ENCODE measurements around the gene CNIH2.
"Not testable (repeated sequence)": the region's sequence is repeated elsewhere in the genome, so short reads cannot be mapped to it uniquely, and the experiment has no call there.

The CNIH2 gene

DNA sequence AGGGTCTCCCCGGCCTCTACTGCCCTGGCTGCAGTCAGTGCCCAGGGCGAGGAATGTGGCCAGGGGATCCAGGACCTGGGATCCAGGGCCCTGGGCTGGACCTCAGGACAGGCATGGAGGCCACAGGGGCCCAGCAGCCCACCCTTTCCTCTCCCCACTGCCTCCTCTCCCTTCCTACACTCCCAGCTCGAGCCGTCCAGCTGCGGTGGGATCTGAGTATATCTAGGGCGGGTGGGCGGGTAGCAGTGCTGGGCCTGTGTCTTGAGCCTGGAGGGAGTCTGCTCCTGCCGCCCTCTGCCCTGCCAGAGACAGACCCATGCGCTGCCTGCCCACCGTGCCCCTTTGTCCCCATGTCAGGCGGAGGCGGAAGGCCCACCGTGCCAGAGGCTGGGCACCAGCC is 1.4 kb upstream of the CNIH2 start:
- not testable (repeated sequence) for DNase-seq

DNA sequence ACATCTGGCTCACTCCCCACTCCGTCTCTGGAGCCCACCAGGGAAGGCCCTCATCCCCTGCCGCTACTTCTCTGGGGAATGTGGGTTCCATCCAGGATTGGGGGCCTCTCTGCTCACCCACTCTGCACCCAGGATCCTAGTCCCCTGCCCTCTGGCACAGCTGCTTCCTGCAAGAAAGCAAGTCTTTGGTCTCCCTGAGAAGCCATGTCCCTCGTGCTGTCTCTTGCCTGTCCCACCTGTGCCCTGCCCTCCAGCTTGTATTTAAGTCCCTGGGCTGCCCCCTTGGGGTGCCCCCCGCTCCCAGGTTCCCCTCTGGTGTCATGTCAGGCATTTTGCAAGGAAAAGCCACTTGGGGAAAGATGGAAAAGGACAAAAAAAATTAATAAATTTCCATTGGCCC is 911 bp upstream of the CNIH2 start:
- not testable (repeated sequence) for DNase-seq

DNA sequence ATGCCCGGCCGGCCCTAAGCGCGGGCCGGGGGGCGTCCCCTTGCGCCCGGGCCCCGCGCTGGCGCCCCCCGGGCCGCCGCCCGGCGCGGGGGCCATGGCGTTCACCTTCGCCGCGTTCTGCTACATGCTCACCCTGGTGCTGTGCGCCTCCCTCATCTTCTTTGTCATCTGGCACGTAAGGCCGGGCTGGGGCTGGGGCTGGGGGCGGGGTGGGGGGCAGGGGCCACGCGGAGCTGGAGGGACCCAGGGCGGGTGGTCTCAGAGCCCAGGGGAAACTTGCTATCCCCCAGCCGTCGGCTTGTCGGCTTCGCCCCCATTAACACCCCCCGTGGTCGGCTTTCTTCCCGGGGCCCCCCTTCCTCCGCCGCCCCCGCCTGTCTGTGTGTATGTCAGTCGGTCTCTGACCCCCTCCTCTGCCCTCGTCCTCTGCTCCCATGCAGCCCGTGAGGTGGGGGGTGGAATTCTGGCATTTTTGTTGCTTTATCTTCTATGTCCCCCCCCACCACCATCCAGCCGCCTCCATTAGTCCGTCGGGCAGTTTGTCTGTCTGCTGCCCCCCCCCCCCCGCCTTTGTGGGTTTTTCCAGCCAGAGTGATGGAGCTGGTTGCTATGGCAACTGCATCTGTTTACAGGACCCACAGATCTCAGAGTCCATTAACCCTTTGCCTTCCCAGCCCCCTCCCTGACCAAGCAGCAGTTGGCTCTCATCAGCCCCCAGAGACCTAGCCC is 552 bp downstream of the CNIH2 start:
- DNase-seq = peak in 2 of 56 donors; percentile 21 to 57

DNA sequence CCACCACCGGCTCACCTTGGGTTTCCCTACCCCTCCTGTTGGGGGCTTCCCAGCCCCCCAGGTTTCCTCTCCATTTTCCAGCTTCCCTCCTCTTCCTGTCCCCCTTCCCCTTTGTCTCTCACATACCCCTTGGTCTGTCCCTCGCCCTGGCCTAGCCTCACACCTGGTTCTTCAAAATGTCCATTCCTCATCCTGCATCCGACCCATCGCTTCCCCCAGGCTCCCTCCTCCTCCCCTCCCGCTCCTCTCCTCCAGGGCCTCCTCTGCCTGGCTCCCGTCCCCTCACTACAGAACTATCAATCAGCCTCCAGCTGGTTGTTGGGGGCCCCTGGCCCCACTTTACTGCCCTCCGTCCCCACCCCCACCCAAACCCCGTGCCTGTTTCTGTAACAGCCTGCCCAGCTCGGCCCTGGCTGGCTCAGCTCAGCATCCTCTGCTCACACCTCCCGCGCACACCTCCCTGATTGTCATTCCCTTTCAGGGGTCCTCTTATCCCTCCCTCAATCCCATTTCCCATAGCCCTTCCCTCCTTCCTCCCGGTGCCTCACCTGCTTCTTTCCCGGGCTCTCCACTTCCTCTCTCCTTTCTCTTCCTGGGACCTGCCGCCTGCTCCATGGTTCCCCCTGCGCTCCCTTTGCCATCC is 1.2 kb downstream of the CNIH2 start:
- no peak for DNase-seq

DNA sequence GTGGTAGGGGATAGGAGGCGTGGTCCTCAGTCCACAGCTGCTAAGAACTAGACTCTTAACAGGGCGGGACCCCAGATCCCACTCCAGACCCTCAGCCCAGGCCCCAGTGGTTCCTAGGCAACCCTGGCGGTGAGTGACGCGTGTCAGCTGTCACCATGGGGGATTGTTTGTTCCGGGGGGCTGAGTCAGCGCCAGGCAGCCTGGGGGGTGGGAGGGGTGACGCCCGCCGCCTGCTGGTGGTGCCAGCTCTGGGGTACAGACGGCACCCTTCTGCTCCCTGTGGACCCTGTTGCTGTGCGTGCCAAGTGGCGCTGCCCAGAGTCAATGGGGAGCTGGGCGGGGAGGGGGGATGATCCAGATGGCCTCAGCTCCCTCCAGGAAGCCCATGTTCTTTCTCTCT is 2.5 kb downstream of the CNIH2 start:
- DNase-seq = peak in 1 of 56 donors; percentile 67

DNA sequence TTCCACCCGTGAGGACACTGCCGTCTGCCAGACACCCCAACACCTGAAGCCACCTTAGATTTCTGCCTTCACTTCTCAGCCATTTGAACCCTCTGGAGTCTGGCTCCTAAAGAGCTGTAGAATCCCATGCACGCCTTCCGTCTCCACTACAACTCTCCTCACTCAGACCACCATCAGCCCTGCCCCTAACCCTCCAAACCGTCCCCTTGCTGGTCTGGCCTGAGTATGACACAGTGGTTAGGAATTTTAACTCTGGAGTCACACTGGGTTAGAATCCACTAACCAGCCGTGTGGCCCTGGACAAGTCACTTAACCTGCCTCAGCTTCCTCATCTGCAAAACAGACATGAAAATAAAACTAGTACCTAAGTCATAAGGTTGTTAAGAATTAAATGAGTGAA is 3.0 kb downstream of the CNIH2 start:
- DNase-seq = no peak

DNA sequence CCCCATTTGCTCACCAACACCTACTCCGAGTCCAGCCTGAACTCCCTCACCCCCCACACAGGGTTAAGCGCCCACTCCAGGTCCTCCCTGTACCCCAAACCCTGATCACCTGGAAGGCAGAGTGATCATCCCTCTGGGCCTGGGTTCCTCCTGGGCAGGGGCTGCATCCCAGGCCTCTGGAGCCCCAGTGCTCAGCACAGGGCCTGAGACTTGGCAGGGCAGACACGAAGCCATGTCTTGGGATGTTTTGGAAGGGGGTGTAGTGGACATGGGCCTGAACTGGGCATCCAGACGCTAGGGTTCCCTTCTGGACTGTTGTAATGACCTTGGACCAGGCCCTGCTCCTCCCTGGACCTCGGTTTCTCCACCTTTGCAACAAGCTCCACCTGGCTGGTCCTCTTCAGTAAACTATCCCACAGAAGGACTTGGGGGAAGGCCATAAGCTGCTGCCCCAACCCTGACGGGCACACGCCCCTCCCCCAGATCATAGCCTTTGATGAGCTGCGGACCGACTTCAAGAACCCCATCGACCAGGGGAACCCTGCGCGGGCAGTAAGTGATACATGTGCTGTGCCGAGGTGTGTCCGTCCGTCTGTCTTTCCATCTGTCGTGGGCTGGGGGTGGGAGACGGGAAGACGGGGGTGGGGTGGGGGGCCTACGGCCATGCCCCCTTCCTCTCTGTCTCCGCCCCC is 3.9 kb downstream of the CNIH2 start:
- DNase-seq = no peak

DNA sequence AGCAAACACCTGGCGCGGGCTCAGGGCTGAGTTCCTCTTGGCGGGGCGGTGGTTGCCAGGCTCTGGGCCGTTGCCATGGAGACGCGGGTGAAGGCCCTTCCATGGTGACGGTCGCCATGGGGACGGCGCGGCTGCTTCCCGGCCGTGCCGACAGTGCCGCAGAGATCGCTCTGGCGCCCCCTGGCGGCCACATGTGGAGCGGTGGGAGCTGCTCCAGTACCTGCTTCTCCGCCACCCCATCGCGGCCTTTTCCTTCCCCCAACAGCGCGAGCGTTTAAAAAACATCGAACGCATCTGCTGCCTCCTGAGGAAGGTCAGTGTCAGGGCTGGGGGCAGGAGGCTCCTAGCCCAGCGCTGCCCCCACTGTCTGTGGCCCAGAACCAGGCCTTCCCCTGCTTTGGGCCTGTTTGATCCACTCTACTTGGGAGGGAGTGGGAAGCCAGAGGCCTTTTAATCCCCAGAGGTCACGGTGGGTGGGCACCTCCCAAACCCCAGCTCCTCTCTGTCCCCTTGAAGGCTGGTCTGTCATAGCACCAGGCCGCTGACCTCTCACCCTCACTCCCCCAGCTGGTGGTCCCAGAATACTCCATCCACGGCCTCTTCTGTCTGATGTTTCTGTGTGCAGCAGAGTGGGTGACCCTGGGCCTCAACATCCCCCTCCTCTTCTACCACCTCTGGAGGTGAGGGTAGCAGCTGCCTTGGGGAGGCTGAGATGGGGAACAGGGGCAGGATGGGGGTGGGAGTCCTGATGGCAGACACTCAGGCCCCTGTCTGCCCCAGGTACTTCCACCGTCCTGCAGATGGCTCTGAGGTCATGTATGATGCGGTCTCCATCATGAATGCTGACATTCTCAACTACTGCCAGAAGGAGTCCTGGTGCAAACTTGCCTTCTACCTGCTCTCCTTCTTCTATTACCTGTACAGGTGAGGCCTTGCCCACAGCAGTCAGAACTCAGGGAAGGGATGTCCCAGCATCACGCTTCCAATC is 4.8 kb downstream of the CNIH2 start:
- DNase-seq = peak; percentile 42 to 100 (median 96)

DNA sequence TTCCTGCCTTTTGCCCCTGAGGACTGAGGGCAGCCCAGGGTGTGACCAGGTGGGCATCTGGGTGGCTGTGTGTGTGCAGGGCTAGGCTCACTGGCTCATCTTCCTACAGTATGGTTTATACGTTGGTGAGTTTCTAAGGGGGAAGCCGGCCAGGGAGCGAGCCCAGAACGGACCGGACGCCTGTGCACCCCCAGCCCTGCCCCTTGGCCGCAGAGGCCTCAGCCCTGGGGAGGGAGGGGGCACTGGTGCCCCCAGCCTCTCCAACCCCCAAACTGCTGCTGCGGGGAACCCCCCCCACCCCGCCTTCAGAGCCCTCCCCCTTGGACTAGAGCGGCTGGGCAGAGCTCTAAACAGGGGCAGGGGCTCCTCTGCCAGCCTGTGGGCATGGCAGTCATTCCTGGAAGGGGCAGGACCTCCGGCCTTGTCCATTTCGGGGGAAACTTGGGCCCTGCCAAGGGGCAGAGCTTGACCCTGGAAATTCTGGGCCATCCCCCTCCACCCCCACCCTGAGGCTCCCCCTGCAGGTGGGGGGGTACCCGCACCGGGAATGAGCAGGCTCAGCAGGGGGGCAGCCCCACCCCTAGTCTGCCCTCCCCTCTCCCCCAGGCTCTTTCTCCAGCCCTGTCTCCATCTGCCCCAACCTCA is 5.6 kb downstream of the CNIH2 start:
- no peak for DNase-seq

DNA sequence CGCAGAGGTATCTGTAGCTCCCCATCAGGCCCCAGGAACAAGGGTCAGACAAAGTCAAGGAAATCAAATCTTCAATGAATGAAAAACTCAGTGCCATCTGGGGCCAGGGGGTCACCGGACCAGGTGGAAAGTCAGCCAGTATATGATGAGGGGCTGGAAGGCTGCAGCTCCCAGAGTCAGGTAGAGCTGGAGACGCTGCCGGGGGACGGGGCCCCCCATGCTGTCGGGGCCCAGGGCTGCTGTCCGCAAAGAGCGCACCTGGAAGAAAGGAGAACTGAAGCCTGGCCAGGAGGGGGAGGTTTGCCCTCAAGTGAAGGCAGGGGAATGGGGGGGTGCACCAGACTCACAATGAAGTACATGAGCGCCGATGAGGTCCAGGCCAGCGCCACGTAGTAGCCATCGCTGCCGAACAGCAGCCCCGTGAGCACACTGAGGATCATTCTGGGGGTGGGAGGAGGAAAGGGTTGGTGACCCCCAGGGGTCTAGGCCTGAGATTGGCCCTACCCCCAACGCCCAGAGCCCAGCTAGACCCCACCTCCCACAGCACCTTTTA is 6.6 kb downstream of the CNIH2 start:
- no peak for DNase-seq

DNA sequence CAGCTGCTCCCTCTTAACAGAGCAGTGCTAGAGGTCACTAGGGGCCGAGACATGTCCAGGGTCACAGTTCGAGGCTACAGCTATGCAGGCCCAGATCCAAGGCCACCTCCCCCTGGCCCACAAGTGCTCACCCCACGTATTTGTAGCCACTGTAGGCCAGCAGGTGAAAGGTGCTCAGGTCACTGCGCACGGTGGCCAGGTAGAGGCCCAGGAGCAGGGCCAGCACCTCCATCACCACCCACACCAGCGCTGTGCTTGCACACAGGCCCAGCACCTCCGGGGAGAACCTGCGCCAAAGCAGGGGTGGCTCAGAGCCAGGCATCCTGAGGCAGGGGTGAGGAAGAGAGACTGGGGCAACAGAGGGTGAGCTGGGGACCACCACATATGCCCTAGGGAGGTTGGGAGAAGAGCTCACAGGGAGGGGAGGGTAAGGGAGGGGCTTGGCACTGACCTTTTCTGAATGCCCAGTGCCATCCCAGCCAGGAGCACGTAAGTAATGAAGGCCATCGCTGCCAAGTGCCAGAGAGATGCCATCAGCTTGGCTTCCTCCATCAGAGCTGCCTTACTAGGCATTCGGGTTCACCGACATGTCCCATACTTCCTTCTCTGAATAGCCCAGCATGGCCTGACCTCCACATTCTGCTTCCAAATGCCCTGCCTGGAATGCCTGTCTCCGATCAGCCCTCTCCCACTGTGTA is 7.4 kb downstream of the CNIH2 start:
- DNase-seq = no peak

DNA sequence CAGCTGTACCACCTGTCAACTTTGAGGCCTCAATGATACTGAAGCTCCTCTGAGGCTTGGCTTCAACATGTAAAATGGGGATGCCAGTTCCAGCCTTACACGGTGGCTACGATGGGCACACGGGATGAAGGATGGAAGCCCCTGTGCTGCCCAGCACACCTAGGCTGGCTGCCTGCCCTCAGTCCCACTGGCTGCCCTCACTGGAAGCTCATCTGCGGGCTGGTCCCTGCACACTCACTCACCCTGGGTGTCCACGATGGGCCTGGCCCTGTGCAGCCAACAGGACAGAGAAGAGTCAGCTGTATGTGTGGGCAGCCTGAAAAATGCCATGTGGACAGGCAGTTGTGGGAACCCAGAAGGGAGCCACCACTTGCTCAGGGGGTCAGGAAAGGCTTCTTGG is 8.7 kb downstream of the CNIH2 start:
- DNase-seq = no peak

DNA sequence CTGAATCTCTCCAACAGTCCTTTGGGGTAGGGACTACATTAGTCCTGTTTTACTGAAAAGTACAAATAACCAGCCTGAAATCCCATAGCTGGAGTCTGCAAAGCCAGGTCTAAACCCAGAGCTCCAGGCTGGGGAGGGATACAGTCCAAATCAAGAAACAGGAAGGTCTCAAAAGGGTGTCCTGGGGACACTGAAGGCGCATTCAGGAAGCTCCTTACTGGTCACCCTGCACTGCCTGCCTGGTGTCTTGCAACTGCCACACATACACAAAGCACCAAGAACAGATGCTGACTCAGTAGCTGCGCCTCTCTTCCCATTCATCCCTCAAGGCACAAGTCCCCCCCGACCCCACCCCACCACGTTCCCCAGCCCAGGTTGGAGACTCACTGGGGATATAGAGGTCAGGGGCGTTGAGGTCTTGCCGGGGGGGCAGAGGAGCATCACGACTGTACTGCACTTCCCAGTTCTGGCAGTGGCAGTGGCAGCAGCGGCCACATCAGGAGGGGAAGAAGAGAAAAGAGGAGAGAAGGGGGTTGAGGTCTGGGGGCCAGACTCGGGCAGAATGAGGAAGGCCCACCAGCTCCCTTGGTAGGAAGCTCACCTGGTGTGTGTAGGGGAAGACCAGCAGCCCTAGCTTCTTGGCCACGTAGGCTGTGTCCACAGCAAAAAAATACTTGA is 9.4 kb downstream of the CNIH2 start:
- no peak for DNase-seq

DNA sequence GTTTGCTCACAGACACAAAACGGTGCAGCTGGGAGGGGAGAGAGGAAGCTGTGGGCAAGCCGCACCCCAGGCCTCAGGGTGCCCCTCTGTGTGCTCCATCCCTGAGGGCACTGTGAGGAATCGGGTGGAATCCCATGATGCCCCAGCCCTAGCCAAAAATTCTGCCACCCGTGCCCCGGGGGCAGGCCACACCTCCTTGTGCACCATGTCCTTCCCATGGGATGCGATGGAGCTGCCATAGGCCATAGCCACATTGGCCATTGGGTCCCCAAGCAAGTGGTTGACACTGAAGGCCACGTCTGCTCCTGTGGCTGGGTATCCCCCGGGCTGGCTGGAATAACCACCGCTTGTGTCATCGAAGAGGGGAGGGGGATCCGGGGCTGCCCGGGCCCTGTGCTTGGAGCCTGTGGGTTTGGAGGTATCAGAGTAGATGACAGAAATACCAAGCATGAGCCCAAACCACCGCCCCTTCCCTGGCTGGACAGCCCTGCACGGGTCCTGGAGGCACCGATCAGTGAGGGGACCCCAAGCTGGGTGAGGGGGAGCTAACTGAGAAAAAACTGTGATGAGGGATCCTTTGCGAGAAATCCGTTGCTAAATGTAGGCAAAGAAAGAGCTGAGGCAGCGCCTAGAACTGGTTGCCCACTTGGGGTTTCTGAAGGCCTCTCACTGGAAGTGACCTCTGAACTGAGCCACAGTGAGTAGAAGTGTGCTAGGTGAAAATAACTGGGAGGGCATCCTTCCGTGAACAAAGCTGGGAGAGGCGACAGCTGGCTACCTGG is 10.1 kb downstream of the CNIH2 start:
- peak in 1 of 56 donors; percentile 28 for DNase-seq

DNA sequence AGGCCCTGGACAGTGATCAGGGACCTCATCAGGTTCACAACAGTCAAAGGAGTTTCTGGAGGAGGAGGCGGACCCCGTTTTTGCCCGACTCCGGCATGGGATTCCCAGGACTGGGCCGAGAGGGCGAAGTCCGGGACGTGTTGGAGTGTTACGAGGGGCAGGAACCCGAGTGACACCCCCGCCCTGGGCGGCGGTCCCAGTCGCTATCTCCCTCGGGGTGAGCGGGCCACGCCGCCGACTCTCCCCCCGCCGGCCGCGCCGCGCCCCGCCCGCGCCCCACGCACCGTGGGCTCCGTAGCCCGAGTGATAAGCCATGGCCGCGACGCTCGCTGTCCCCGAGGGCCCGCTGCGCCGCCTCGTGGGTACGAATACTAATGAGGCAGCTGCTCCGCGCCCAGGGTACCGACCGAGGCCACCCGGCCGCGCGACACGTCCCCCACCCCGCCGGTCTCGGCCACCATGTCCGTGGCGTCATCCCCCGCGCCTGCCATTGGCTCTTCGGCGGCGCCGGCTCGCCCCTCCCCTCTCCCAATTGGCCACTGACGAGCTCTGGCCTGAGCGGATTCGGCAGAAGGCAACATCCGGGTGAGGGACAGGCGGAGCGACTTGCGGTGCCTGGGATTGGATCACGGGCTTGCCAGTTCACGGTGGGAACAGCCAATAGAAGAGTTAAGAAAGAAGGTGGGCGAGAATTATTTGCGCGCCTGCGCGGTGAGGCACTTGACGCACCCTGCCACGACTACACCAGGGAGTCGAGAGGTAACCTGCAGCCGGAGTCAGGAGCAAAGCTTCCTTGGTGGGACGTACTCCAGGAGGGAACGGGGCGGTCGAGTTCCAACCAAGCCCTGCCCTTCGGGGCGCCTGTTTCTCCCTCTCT is 10.9 kb downstream of the CNIH2 start, which contains the start of gene YIF1A:
Gene YIF1A, minus strand, starts transcription at position 473 of the 877 bp plus-strand sequence. Its CDS starts 158 bp downstream, at position 315.
- peak; percentile 80 to 100 (median 99) for DNase-seq

DNA sequence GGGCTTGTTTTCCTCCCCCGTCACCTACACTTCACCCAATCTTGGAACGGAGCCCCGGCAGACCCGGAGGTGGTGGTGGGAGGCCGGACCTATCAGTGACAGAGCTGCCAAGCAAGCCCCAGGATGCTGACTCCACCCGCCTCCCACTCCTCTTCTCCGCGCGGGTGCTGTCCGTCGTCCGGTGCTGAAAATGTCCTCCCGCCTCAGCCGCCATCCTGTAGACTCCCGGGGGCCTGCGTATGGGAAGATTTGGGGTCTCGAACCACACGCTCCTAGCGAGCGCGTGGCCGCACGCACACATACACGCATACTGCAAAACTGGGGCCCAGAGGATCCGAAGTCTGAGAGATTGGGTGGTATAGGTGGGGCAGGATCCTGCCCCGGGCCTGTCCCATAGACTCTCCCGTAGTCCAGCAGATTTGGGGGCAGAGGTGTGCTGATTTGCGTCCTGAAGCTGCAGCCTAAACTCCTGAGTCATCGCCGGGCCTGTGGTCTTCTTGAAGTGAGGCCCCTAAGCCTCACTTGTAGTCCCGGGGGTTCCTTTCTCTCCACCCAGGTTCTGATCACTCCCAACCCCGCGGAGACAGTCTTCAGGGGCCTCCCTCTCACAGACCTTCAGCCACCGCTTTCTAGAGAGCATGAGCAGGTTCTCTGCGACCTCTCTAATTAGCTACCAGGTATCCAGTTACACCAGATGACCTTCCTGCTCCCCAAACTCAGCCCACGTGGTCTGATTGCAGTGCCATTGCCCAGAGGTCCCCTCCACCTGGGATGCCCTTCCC is 11.8 kb downstream of the CNIH2 start:
- DNase-seq = peak in 19 of 56 donors; percentile 66 to 88 (median 75)

DNA sequence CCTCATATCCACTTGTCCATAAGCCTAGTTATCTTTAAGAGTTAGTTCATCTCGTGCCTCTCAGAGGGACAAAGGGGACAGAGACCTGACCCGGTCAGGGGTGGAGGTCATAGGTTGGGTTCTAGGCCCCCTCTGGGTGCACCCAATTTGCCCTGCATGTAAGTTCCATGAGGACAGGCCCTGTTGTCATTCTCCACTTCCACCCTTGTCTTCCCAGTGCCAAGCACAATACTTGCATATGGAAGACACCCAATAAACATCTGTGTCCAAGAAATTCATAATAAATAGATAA is 12.3 kb downstream of the CNIH2 start:
- no peak for DNase-seq
